HG02840 (cell line): ENCODE data around the gene RTN4.
A peak's percentile ranks its signal among the peaks of the same experiment; 100 is the strongest.
"Not testable (repeated sequence)": the region's sequence is repeated elsewhere in the genome, so short reads cannot be mapped to it uniquely, and the experiment has no call there.

Experiments used
- ATAC-seq: cut with Tn5 transposase; IDR thresholded peaks from one replicate; pipeline ENCODE4 v1.9.1; 2021; ENCODE audit warnings: mild to moderate bottlenecking, moderate library complexity, moderate number of reproducible peaks; ENCODE audit not compliant: unreplicated experiment, low FRiP score

Gene RTN4

GRCh38 chr2:55011831-55012671, 38.2 kb downstream of the RTN4 start:
- no peak for ATAC-seq

GRCh38 chr2:55010915-55011314, 39.3 kb downstream of the RTN4 start:
- ATAC-seq: no peak

GRCh38 chr2:55010149-55010591, 40.1 kb downstream of the RTN4 start:
- ATAC-seq: peak; percentile 80

- peak; percentile 14 for ATAC-seq
These were observed 40.8 kb downstream of the RTN4 start for GRCh38 chr2:55009277-55010060.

GRCh38 chr2:55006306-55006705, 43.9 kb downstream of the RTN4 start:
- ATAC-seq: no peak

GRCh38 chr2:55003706-55004639, 46.3 kb downstream of the RTN4 start:
- no peak for ATAC-seq

GRCh38 chr2:55001716-55002115, 48.5 kb downstream of the RTN4 start:
- no peak for ATAC-seq

GRCh38 chr2:55000341-55000740, 49.9 kb downstream of the RTN4 start:
- no peak for ATAC-seq

- no peak for ATAC-seq
These were observed 51.1 kb downstream of the RTN4 start for GRCh38 chr2:54999182-54999581.

GRCh38 chr2:54997826-54998225, 52.4 kb downstream of the RTN4 start:
- ATAC-seq: no peak

GRCh38 chr2:54995553-54995952, 54.7 kb downstream of the RTN4 start:
- ATAC-seq: no peak

- not testable (repeated sequence) for ATAC-seq
These were observed 59.6 kb downstream of the RTN4 start for GRCh38 chr2:54990694-54991093.

- no peak for ATAC-seq
These were observed 61.6 kb downstream of the RTN4 start for GRCh38 chr2:54988612-54989011.

GRCh38 chr2:54986264-54986663, 64.0 kb downstream of the RTN4 start:
- ATAC-seq: no peak

GRCh38 chr2:54984476-54984875, 65.8 kb downstream of the RTN4 start:
- no peak for ATAC-seq

- ATAC-seq: no peak
These were observed 66.7 kb downstream of the RTN4 start for GRCh38 chr2:54983345-54984220.

GRCh38 chr2:54981385-54981784, 68.9 kb downstream of the RTN4 start:
- no peak for ATAC-seq

GRCh38 chr2:54979321-54980044, 70.8 kb downstream of the RTN4 start:
- no peak for ATAC-seq

- ATAC-seq: peak; percentile 83
These were observed 73.1 kb downstream of the RTN4 start for GRCh38 chr2:54977149-54977548.
